Hematopoietic multipotent progenitor cell treated with erythropoietin and hydrocortisone succinate and interleukin-3 and kit ligand, for 15 days (in vitro differentiated cells): ENCODE measurements around the gene TM7SF2.
"Not testable (repeated sequence)": the region's sequence is repeated elsewhere in the genome, so short reads cannot be mapped to it uniquely, and the experiment has no call there.

Experiments used
- DNase-seq: peaks from one replicate; pipeline ENCODE4 v3.0.0-alpha.2; 2015; ENCODE audit warnings: low spot score

TM7SF2 gene

DNA sequence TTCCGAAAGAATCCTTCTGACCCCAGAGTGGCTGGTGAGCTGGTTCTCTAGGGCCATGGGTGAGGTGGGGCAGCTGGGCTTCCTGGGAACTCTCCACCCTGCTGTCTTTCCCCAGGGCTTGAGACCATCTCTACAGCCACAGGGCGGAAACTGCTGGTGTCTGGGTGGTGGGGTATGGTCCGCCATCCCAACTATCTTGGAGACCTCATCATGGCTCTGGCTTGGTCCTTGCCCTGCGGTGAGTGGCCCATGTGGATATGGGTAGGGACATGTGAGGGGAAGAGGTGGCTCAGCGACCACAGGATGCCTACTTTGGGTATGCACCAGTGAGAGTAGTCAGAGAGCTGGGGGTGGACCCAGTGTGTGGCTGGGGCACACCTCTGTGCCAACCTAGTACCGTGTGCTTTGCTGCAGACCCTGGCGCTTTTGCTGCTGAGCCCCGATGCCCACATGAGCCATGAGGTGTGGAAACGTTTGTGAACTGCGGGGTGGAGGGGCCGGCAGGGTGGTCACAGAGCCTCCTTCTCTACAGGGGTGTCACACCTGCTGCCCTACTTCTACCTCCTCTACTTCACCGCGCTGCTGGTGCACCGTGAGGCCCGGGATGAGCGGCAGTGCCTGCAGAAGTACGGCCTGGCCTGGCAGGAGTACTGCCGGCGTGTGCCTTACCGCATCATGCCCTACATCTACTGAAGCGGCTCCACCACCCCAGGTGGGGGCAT lies 3.9 kb downstream of the TM7SF2 start:
- DNase-seq: no peak

- DNase-seq: peak; percentile 28
Measured at GRCh38 chr11:65116370-65117205, 4.9 kb downstream of the TM7SF2 start.

DNA sequence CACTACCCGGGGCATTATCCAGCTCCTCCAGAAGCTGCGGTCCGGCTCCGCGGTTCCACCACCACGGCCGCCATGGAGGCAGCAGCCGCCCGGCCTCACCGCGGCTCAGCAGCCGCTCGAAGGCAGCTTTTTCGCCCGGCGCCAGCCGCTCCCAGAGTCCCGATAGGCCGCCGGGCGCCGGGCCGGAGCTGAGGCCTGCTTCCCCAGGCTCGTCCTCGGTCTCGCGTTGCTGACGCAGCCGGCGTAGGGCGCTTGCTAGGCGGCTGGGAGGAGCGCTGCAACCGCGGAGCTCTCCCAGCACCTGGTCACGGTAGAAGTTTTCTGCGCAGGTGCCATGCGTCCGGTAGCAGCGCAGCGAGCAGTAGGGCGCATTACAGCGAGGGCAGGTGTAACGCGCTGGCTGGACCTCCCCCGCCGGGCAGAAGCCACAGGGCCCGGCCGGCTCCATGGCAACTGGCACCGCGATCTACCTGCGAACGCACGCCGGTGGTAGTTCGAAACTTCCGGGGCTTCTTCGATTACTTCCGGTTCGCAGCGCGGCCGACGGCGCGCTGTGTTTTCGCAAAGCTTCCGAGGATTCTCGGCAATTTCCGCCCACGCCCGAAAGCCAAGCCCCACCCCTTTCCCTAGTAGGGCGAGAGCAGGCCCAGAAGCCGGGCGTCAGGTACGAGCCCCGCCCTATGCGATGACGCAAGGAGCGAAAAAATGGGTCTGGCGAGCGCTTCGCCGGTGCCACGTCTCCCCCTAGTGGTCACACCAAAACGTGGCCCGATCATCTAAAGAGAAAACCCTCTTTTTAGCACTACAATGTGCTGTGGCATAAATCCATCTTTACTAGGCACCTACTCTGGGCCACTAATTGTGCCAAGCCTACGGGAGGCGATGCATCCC lies 5.8 kb downstream of the TM7SF2 start, which contains the start of gene ZNHIT2:
Gene ZNHIT2 (minus strand): TSS at position 496 of the 891 bp plus-strand sequence. CDS start 48 bp downstream, at position 448.
- peak; percentile 100 for DNase-seq

DNA sequence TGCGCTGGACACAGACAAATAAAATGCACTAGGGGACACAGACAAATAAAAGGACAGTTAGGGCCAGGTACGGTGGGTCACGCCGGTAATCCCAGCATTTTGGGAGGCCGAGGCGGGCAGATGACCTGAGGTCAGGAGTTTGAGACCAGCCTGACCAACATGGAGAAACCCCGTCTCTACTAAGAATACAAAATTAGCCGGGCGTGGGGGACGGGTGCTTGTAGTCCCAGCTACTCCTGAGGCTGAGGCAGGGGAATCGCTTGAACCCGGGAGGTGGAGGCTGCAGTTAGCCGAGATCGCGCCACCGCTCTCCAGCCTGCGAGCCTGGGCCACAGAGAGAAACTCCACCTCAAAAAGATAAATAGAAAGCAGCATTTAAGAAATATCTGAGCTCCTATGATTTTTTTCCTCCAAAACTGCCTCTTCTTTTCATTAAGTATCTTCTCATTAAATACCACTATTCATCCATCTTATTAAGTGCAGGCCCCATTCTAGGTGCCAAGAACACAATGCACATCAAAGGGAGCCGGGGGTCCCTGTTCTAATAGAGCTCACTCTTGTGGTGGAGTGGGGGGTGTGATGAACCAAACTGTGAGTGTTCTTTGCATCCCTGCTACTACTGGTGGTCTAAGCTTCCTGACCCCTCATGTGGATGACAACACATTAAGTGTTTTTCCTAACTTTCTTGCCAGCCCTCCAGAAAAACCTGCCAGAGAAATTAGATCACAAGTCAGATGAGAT lies 6.6 kb downstream of the TM7SF2 start:
- DNase-seq: no peak

- not testable (repeated sequence) for DNase-seq
Measured at GRCh38 chr11:65118891-65119669, 7.4 kb downstream of the TM7SF2 start.

DNA sequence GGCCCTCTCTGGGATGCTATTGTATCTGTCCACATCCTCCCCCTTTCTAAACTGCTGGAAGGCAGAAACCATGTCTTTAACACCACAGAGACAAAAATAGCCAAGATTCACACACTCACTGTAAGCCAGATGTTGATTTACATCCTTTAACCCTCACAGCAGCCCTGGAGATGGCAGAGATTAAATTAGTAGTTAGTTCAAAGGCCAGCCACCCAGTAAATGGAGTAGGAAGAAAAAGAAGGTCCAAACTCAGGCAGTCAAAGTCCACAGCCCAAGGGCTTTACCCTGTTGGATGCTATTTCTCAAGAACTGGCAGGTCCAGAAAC lies 8.0 kb downstream of the TM7SF2 start:
- no peak for DNase-seq

- DNase-seq: no peak
Measured at GRCh38 chr11:65120831-65121230, 9.2 kb downstream of the TM7SF2 start.

GRCh38 chr11:65121447-65121864 lies 9.8 kb downstream of the TM7SF2 start:
- DNase-seq: peak; percentile 61

DNA sequence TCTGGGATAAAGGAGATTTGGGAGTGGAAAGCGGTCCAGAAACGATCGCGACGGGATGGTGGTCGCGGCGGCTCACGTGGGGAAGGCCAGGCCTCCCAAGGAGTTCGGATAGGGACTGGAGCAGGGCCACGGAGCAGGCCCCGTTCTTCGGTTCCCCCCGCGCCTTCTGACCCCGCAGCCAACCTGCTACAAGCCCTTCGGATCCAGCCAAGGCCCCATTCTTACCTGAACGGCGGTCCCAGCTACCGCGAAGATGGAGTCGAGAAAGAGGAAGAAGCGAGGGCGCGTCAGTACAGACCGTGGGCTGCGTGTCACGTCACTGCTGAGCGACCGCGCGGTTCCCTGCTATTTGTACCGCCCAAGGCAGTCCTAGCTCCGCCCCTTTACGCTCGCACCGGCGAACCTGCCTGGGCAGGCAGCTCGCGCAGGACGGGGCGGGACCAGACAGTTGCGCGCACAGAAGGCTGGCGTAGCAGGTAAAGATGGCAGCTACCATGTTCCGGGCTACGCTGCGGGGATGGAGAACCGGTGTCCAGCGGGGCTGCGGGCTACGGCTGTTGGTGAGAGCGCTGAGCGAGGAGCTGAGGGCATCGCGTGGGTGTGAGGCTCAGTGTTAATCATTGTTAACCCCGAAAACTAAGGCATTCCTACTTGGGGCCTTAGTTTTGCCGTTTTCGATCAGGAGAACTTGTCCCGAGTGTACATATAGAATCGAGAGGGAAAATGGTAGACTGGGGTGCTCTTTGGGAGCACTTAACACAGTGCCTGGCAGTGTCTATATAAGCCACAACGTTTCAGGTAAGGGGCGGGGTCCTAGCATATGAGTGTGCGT lies 10.4 kb downstream of the TM7SF2 start, which contains the start of the genes FAU and MRPL49:
Gene FAU (minus strand): TSS at position 270 of the 832 bp plus-strand sequence. CDS start 321 bp downstream, outside the sequence.
Gene MRPL49 (plus strand): TSS at position 457 of the 832 bp plus-strand sequence. CDS start 26 bp downstream, at position 483.
- peak; percentile 99 for DNase-seq

- DNase-seq: no peak
Measured at GRCh38 chr11:65124480-65125196, 13.0 kb downstream of the TM7SF2 start.

- no peak for DNase-seq
Measured at GRCh38 chr11:65125197-65126056, 13.8 kb downstream of the TM7SF2 start.

DNA sequence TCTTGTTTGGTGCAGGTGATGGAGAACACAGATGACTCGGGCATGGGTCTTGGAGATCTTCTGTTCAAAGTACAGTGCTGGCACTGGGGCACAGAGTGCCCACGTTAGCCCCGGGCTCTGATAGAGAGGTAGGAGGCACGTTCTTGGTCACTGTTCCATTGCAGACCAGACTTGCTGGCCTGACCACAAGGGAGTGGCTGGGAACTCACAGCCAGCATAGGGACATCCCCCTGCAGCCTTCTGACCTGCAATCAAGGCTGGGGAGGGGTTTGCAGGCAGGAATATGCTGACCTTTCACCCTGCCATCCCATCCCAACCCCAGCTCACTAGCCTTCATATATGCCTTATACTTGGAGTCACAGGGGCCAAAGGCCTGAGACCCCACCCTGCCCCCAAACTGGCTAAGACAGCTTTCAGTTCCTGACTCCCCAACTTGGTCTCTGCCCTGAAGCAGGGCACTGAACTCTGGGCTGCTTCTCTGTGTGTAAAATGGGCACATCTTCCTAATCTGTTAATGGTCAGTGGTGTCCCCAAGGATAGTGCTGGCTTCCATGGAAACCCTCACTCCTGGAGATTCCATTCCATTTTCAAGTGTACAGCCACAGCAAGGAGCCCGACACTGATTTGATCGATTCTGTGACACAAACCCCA lies 15.1 kb downstream of the TM7SF2 start:
- no peak for DNase-seq

GRCh38 chr11:65127473-65128181 lies 16.0 kb downstream of the TM7SF2 start:
- DNase-seq: no peak

DNA sequence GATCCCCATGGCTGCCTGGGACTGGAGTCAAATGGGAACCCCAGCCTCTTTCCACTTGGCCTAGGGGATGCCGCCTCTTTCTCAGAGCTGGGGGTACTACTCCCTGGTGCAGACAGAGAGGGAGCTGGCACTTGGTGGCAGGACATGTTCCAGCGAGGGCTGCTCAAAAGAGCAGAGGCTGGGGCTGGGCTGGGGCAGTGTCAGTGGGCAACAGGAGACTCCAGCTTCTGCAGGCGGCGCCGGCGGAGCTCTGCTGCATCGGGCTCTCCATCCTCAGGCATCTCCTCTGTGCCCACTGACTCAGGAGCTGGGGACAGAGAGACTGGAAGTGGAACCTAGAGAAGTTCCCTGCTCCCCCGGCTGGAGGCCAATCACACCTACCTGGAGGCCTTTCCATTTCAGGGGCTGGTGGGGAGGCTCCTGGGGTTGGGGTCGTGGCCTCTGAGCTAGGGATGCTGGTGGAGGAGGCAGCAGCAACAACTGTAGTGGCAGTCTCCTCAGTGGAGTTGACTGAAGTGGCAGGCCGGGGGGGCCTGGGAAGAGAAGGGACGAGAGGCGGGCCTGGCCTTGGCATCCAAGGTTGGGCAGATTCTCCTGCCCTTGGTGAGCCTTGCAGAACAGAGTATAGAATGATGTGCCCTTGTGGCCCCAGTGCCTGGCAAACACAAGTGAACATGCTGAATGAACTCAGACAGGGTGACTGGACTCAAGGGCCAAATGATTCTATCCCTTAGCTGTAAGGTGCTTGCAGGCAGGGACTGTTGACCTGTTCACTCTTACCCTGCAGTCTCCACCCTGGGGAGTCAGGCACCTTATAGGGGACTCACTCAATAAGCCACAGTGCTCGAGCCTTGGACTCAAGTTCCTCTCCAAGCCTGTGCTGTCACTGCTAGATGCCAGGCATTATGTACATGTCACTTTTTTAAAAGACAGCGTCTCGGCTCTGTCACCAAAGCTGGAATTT lies 16.8 kb downstream of the TM7SF2 start:
- no peak for DNase-seq

DNA sequence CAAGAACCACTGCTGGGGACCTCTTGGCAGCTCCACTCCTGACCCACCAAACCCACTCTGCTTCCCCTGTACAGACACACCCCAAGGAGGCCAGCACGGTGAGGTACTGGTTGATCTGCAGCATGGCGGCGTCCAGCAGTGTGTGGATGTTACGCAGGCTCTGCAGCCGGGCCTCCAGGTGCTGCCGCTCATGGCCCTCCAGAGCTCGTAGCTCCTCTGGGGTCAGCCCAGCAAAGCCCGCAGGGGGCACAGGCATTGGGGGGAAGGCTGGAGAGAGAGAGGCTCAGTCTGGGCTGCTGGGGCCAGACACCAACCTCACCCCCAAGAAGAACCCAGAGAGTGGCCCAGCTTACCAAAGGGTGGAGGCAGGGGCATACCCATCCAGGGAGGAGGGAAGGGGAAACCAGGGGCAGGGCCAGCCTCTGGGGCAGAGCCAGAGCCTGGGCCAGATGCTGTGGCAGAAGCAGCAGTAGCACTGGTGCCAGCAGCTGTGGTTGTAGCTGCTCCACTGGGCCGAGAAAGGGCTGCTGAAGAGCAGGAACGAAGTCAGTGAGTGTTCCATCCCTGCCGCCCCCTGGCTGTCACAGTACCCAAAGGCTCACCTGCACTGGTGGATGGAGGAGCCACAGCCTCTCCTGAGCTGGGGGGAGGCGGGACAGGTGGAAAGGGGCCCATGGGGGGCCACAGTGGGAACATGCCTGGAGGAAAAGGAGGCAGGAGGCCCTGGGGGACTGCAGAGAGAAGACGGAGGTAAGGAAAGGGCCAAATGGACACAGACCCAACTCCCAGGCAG lies 18.2 kb downstream of the TM7SF2 start:
- DNase-seq: no peak
